ENCODE data around the gene SBK3. TPM values are rescaled to one million over a fixed set of nuclear protein-coding genes. Genes with fewer than 3 reads are reported as not detected.

Gene SBK3
- polyA plus RNA-seq, 1 of the 3 experiments (the other 2 are of a cell fraction): 0.03 TPM

GRCh38 chr19:55580628-55581144 lies 35.3 kb upstream of the SBK3 start, which contains the start of gene ZNF579 (continued):
- TF ChIP-seq TEAD4 (IDR thresholded peaks at IDR 0.05; ENCODE audit: borderline replicate concordance, insufficient read depth) (no peak), RAD21 (IDR thresholded peaks at IDR 0.05; ENCODE audit: low read length) (no peak), ELF1 (IDR thresholded peaks at IDR 0.05) (peak; percentile 88), TCF12 (IDR thresholded peaks at IDR 0.05) (no peak), SIN3A (IDR thresholded peaks at IDR 0.05; ENCODE audit: borderline replicate concordance, low read depth, low read length) (peak; percentile 76; the same call in 1 of the 2 replicates), PBX3 (IDR thresholded peaks at IDR 0.05) (no peak; the same call in 1 of the 2 replicates), YY1 (IDR thresholded peaks at IDR 0.05; ENCODE audit: low read depth) (peak; percentile 70; the same call in 1 of the 2 replicates), CTCF (IDR thresholded peaks at IDR 0.05) (no peak)

GRCh38 chr19:55579766-55580621 lies 34.7 kb upstream of the SBK3 start:
- 4% methylated on average over 13 of the region's 20 CpGs for WGBS (ENCODE audit: low lambda C conversion rate)
- Histone ChIP-seq H3K4me3 (ENCODE audit: low read depth in 2 of 2, low read length in 1 of 2) (peak overlapping the region; percentile 80 to 83), H3K36me3 (replicated peaks in 1 of 2; ENCODE audit: control insufficient read depth in 1 of 2, insufficient read depth in 2 of 2, low read length in 1 of 2) (peaks cover 0 to 10% of the 10 kb centered on the region in 2 experiments), H3K9me3 (no peaks in the 10 kb centered on the region), H3K9me2 (no peaks in the 10 kb centered on the region), H3K9ac (peak overlapping the region; percentile 96), H3K4me1 (ENCODE audit: control insufficient read depth in 1 of 2, insufficient read depth in 2 of 2, low read depth in 1 of 2, low read length in 1 of 2) (peaks cover 0 to 11% of the 10 kb centered on the region in 2 experiments; a peak in 1 of 4 replicates), H4K20me1 (ENCODE audit: insufficient read depth) (no peaks in the 10 kb centered on the region), H3K27me3 (ENCODE audit: insufficient read depth) (no peaks in the 10 kb centered on the region), H3K79me2 (ENCODE audit: insufficient read depth) (peaks cover 20% of the 10 kb centered on the region), H3F3A (replicated peaks; ENCODE audit: insufficient read depth) (peaks cover 7% of the 10 kb centered on the region), H3K27ac (ENCODE audit: low read depth in 2 of 2, low read length in 1 of 2) (peak overlapping the region; percentile 73 to 92), H3K4me2 (peak overlapping the region; percentile 99), H2AFZ (ENCODE audit: low read depth) (0 out of 2 replicates have a peak overlapping the region, but pooled peaks have one; percentile 29)
- no peak for TF ChIP-seq USF2 (IDR thresholded peaks at IDR 0.05; ENCODE audit: borderline replicate concordance, low read depth, low read length)
- TF ChIP-seq SIN3A (IDR thresholded peaks at IDR 0.05; ENCODE audit: borderline replicate concordance, low read depth, low read length): no peak
- TF ChIP-seq MXI1 (IDR thresholded peaks at IDR 0.05; ENCODE audit: low read depth, low read length): 0 out of 2 replicates have a peak, but pooled peaks have one; percentile 4
- TF ChIP-seq CHD2 (IDR thresholded peaks at IDR 0.05; ENCODE audit: low read length, partially characterized antibody): peak; percentile 56
- CTCF ChIA-PET: interaction anchor here (0.9 to 2.2 kb wide), 3 partner anchors 13 to 74 kb away, joined by 3 to 14 read pairs (median 3); partner anchors contain the start of gene ZNF865
- POLR2A ChIA-PET: interaction anchor here (0.8 to 1.1 kb wide), 2 partner anchors 20 to 26 kb away, joined by 3 to 7 read pairs; partner anchors contain the start of genes FIZ1 and ZNF524
- DNase-seq: peak; percentile 77
